Cardiac muscle cell (in vitro differentiated cells and primary cell): Measurements from ENCODE around the gene PRKCQ. TPM values are rescaled to one million over a fixed set of nuclear protein-coding genes. Genes with fewer than 3 reads are reported as not detected.

Source experiments
- DNase-seq, 2 donors: peaks; one replicate each; pipeline versions ENCODE4 v3.0.0 to v3.0.0-alpha.2; 2010 to 2017; ENCODE audit warnings: low read depth in 1 of 2, low spot score in 1 of 2
- H3K27ac ChIP-seq: fragments of 200-600 bp; sonication (generic); 2 replicates; pipeline ENCODE4 v1.5.1; 2016
- H3K27me3 ChIP-seq: fragments of 200-600 bp; sonication (generic); 2 replicates; pipeline ENCODE4 v1.6.0; 2016; ENCODE audit warnings: control low read depth
- H3K36me3 ChIP-seq: fragments of 200-600 bp; sonication (generic); 2 replicates; pipeline ENCODE4 v1.5.1; 2016; ENCODE audit warnings: control low read depth
- H3K4me1 ChIP-seq: fragments of 200-600 bp; sonication (generic); 2 replicates; pipeline ENCODE4 v1.8.1; 2017; ENCODE audit warnings: low read depth, mild to moderate bottlenecking, mixed run types
- H3K4me3 ChIP-seq: fragments of 200-600 bp; sonication (generic); 2 replicates; pipeline ENCODE4 v1.5.1; 2016; ENCODE audit warnings: mild to moderate bottlenecking
- H3K9me3 ChIP-seq: fragments of 200-600 bp; sonication (generic); 2 replicates; pipeline ENCODE4 v1.5.1; 2017; ENCODE audit warnings: low read depth, mild to moderate bottlenecking, control low read depth
- polyA plus RNA-seq: library from polyadenylated mRNA; unstranded; fragments of >200 nt; fragmentation: Nextera tagmentation; extraction: Ambion mirVana; gene quantifications from 2 replicates; pipeline ENCODE4 v1.2.1, GENCODE V29; 2016
- total RNA-seq: library from RNA; depleted of rRNA; stranded (reverse); fragments of >200 nt; gene quantifications from 2 replicates; pipeline ENCODE4 v1.2.3, GENCODE V29; 2016
- TF ChIP-seq, protein P1 (sequence below): IDR thresholded peaks from 2 replicates; pipeline ENCODE4 v1.5.1; 2012; ENCODE audit warnings: low read depth, mild to moderate bottlenecking, low read length

The PRKCQ gene
- total and polyA plus RNA-seq, 2 experiments from 2014 or later = 3.7 to 4.1 TPM

DNA sequence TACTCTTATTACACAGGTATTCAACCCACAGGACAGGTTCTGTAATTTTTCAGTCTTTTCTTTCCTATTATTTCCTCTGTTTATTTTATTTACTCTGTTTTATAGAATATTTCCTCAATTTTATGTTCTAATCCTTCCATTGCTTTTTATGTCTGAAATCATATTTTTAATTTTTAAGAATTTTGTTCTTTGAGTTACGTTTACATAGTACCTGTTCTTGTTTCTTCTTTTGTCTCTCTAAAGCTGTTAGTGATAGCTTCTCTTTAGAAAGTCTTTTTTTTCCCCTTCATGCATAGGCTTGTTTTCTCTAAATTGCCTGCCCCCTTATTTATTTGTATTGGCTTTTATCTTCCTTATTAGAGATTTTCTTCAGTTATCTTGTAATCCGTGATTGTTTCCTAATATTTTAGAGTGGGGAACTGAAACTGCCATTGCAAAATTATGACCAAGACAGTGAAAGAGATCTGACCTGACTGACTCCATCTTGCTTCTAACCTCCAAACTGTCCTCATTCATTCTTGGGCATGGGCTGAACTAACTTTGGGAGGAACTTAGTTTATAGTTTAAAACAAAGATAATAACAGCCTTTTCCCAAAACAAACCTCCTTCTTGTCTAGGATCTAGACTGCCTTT lies 189.7 kb downstream of the PRKCQ start:
- Histone ChIP-seq H3K27me3 (no peaks in the 10 kb centered on the region), H3K9me3 (no peaks in the 10 kb centered on the region), H3K4me3 (no peak overlapping the region), H3K4me1 (no peaks in the 10 kb centered on the region), H3K27ac (no peak overlapping the region), H3K36me3 (no peaks in the 10 kb centered on the region)
- no peak for DNase-seq
- TF ChIP-seq, protein P1, sequence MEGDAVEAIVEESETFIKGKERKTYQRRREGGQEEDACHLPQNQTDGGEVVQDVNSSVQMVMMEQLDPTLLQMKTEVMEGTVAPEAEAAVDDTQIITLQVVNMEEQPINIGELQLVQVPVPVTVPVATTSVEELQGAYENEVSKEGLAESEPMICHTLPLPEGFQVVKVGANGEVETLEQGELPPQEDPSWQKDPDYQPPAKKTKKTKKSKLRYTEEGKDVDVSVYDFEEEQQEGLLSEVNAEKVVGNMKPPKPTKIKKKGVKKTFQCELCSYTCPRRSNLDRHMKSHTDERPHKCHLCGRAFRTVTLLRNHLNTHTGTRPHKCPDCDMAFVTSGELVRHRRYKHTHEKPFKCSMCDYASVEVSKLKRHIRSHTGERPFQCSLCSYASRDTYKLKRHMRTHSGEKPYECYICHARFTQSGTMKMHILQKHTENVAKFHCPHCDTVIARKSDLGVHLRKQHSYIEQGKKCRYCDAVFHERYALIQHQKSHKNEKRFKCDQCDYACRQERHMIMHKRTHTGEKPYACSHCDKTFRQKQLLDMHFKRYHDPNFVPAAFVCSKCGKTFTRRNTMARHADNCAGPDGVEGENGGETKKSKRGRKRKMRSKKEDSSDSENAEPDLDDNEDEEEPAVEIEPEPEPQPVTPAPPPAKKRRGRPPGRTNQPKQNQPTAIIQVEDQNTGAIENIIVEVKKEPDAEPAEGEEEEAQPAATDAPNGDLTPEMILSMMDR = no peak

DNA sequence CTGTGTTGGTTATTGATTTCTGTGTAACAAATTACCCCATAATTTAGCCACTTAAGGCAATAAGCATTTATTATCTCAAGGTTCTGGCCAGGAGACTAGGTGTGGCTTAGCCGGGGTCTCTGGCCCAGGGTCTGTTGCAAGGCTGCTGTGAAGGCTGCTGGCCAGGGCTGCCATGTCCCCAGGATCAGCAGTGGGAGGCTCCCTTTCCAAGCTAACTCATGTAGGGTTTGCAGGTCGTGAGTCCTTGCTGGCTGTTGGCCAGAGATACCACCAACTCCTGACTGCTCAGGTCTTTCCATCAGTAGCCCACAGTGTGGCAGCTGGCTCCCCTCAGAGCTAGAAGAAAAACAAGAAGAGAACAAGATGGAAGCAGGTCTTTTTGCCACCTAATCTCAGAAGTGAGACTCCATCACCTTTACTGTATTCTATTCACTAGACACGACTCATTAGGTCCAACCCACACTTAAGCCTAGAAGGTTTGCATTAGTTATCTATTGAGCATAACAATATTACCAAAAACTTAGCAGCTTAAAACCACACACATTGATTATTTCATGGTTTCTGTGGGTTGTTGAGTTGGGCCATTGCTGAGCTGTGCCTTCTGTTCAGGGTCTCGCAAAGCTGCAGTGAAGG lies 191.7 kb downstream of the PRKCQ start:
- no peak overlapping the region for H3K27ac ChIP-seq

DNA sequence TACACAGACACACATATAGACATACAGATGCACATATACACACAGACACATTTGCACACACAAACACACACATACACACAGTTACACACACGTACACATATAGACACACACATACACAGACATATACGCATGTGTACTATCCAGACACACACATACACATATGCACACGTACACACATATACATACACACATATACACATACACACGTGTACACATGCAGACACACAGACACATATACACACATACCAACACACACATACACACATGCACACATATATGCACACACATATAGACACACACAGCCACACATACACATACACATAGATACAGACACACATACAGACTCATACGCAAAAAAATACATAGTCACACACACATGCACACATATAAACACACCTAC lies 193.1 kb downstream of the PRKCQ start:
- no peak overlapping the region for H3K4me3 ChIP-seq
- no peaks in the 10 kb centered on the region for H3K9me3 ChIP-seq
- no peaks in the 10 kb centered on the region for H3K36me3 ChIP-seq
- no peak for DNase-seq
- TF ChIP-seq, protein P1 = no peak
- no peaks in the 10 kb centered on the region for H3K27me3 ChIP-seq
- H3K4me1 ChIP-seq = no peaks in the 10 kb centered on the region
- no peak overlapping the region for H3K27ac ChIP-seq

More for the DNA sequence above, 191.7 kb downstream of the PRKCQ start:
- no peaks in the 10 kb centered on the region for H3K4me1 ChIP-seq
- no peaks in the 10 kb centered on the region for H3K9me3 ChIP-seq
- DNase-seq = no peak
- H3K4me3 ChIP-seq = no peak overlapping the region
- no peaks in the 10 kb centered on the region for H3K27me3 ChIP-seq
- H3K36me3 ChIP-seq = no peaks in the 10 kb centered on the region
- TF ChIP-seq, protein P1 = no peak

DNA sequence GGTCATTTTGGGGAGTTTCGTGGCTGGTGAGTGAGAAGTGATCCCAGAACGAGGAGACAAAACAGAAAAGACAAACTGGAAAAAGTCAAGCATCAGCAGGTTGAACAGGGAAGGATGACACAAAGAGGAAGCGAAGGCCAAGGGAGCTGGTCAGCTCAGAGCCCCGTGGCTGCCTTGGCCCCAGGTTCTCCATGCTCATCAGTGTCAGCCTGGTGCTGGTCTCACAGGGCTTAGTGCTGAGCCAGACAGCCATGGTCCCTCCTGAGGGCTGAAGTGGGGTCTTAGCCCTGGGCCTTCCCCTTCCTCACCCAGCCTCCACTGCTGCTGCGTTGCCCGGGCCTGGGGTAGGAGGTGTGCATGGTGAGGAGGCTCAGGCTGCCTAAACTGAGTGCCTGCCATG lies 193.7 kb downstream of the PRKCQ start:
- Histone ChIP-seq H3K4me1 (no peaks in the 10 kb centered on the region), H3K27me3 (no peaks in the 10 kb centered on the region), H3K36me3 (no peaks in the 10 kb centered on the region), H3K9me3 (no peaks in the 10 kb centered on the region), H3K4me3 (no peak overlapping the region), H3K27ac (no peak overlapping the region)
- TF ChIP-seq, protein P1 = no peak
- DNase-seq = no peak

DNA sequence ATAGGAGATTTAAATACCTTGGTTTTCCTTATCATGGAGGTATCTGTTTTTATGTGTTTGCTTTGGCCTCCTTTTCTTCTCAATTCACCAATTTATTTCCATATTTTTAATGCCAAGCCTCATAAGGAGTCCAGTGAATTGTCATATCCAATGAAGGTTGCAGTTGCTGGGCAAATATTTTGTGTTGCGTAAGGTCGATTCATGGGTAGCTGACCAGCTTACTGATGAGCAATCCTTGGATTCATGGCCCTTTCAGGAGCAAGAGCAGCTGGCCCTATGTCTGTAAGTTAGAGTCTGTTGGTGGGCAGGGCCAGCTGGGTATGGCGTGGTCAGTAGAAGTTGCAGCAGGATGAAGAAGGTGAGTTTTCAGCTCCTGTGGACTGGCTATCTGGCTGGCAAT lies 194.4 kb downstream of the PRKCQ start:
- Histone ChIP-seq H3K27ac (no peak overlapping the region), H3K4me1 (no peaks in the 10 kb centered on the region), H3K9me3 (no peaks in the 10 kb centered on the region), H3K36me3 (no peaks in the 10 kb centered on the region), H3K27me3 (no peaks in the 10 kb centered on the region), H3K4me3 (no peak overlapping the region)
- TF ChIP-seq, protein P1 = no peak
- peak in 1 of 2 donors; percentile 56 for DNase-seq
